Activated CD4-positive, alpha-beta T cell treated with anti-CD3 and anti-CD28 coated beads for 36 hours (primary cell): Measurements from ENCODE around the gene C6orf89. TPM values are rescaled to one million over a fixed set of nuclear protein-coding genes. Genes with fewer than 3 reads are reported as not detected.
"Not testable (repeated sequence)": the region's sequence is repeated elsewhere in the genome, so short reads cannot be mapped to it uniquely, and the experiment has no call there.

Source experiments
- ATAC-seq: fragments of 200-7000 bp; cut with Tn5 transposase; one replicate; pipeline ENCODE4 v1.10.0; 2021; ENCODE audit warnings: mild to moderate bottlenecking, moderate library complexity
- CTCF ChIA-PET: fragments of 350-600 bp; sonication (Branson Sonifier 250); formaldehyde crosslinking; loops from one replicate; lab custom pipeline; 2021; ENCODE audit warnings: antibody characterized with exemption; lab: Charles Lee
- POLR2A ChIA-PET: fragments of 350-600 bp; sonication (Branson Sonifier 250); formaldehyde crosslinking; loops from one replicate; lab custom pipeline; 2021; ENCODE audit warnings: antibody characterized with exemption, inconsistent platforms; lab: Charles Lee
- DNase-seq: peaks from one replicate; pipeline ENCODE4 v3.0.0-alpha.2; 2020
- H3K27ac Mint-ChIP-seq: one replicate; pipeline ENCODE4 v1.8.0; 2021; ENCODE audit warnings: mixed read lengths
- H3K27me3 Mint-ChIP-seq: one replicate; pipeline ENCODE4 v1.8.0; 2021; ENCODE audit warnings: mixed read lengths
- H3K36me3 Mint-ChIP-seq: one replicate; pipeline ENCODE4 v1.8.0; 2021; ENCODE audit warnings: low read depth, mixed read lengths
- H3K4me1 Mint-ChIP-seq: one replicate; pipeline ENCODE4 v1.8.0; 2021; ENCODE audit warnings: mixed read lengths
- H3K4me3 Mint-ChIP-seq: one replicate; pipeline ENCODE4 v1.8.0; 2021; ENCODE audit warnings: mild to moderate bottlenecking, moderate library complexity, mixed read lengths
- H3K9me3 Mint-ChIP-seq: one replicate; pipeline ENCODE4 v1.8.0; 2021; ENCODE audit warnings: low read depth, mixed read lengths
- intact Hi-C, 2 experiments: fragments of 100-400 bp; cut with DNase I in 1 of 2; cut with micrococcal nuclease in 1 of 2; formaldehyde crosslinking; loops; one replicate each; pipeline versions ENCODE4 v1.14.2 to v1.15.1; 2022 to 2024; cut with DNase I, micrococcal nuclease
- total RNA-seq, 2 experiments: library from RNA; stranded (reverse); gene quantifications; one replicate each; pipeline ENCODE4 v1.2.3, GENCODE V29; 2021

Gene C6orf89
- total RNA-seq, 2 experiments from 2014 or later: 29.5 to 36.2 TPM

GRCh38 chr6:36933519-36933918, 47.8 kb downstream of the C6orf89 start:
- ChIA-PET CTCF (interaction anchor here (0.6 to 1.5 kb wide), 3 partner anchors 22 to 85 kb away, joined by 3 to 6 read pairs (median 3); no protein-coding TSS in a partner anchor), POLR2A (interaction anchor here (0.5 to 0.6 kb wide), 2 partner anchors 29 to 272 kb away, joined by 3 to 4 read pairs; no protein-coding TSS in a partner anchor)
- Mint-ChIP-seq H3K9me3 (no peaks in the 10 kb centered on the region), H3K4me3 (no peak overlapping the region), H3K27ac (no peak overlapping the region), H3K27me3 (no peaks in the 10 kb centered on the region), H3K4me1 (no peaks in the 10 kb centered on the region), H3K36me3 (no peaks in the 10 kb centered on the region)
- intact Hi-C loops: no loop called here
- no peak for ATAC-seq
- no peak for DNase-seq

DNA sequence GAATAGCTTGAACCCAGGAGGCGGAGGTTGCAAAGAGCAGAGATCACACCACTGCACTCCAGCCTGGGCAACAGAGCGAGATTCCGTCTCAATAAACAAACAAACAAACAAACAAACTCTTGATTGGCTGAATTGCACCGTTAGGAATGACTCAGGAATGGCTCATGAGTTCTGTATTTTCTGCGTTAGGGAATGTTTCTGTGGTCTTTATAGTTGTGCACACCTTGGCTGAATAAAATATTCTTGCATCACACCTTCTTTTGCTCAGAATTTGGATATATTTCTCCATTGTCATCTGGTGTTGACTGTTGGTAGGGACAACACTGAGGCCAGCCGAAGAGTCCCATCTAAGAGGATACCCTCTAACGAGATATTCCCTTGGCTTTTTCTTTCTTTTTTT, 49.1 kb downstream of the C6orf89 start:
- Mint-ChIP-seq H3K4me1 (no peaks in the 10 kb centered on the region), H3K36me3 (no peaks in the 10 kb centered on the region), H3K9me3 (no peaks in the 10 kb centered on the region), H3K27me3 (peaks cover 3% of the 10 kb centered on the region), H3K27ac (no peak overlapping the region), H3K4me3 (no peak overlapping the region)
- ChIA-PET POLR2A (no interaction called here), CTCF (no interaction called here)
- no peak for ATAC-seq
- no peak for DNase-seq
- intact Hi-C loops: no loop called here

- ATAC-seq (no peak), DNase-seq (no peak)
- H3K36me3 Mint-ChIP-seq: no peaks in the 10 kb centered on the region
- no peaks in the 10 kb centered on the region for H3K9me3 Mint-ChIP-seq
- peaks cover 3% of the 10 kb centered on the region for H3K27me3 Mint-ChIP-seq
- POLR2A ChIA-PET: interaction anchor here (0.5 to 0.6 kb wide), 2 partner anchors 161 to 357 kb away, joined by 6 to 9 read pairs; no protein-coding TSS in a partner anchor
- H3K4me1 Mint-ChIP-seq: no peaks in the 10 kb centered on the region
- no peak overlapping the region for H3K4me3 Mint-ChIP-seq
- intact Hi-C loops: no loop called here
- H3K27ac Mint-ChIP-seq: no peak overlapping the region
- CTCF ChIA-PET: no interaction called here
Measured at GRCh38 chr6:36936824-36937223, 51.1 kb downstream of the C6orf89 start.

GRCh38 chr6:36937896-36938295, 52.1 kb downstream of the C6orf89 start:
- ChIA-PET CTCF (interaction anchor here (0.9 kb wide), 1 partner anchor 389 kb away, joined by 5 read pairs; no protein-coding TSS in a partner anchor), POLR2A (no interaction called here)
- DNase-seq: no peak
- H3K27ac Mint-ChIP-seq: no peak overlapping the region
- intact Hi-C loops: no loop called here
- peaks cover 3% of the 10 kb centered on the region for H3K27me3 Mint-ChIP-seq
- H3K4me1 Mint-ChIP-seq: no peaks in the 10 kb centered on the region
- no peaks in the 10 kb centered on the region for H3K9me3 Mint-ChIP-seq
- H3K36me3 Mint-ChIP-seq: no peaks in the 10 kb centered on the region
- no peak overlapping the region for H3K4me3 Mint-ChIP-seq
- no peak for ATAC-seq

DNA sequence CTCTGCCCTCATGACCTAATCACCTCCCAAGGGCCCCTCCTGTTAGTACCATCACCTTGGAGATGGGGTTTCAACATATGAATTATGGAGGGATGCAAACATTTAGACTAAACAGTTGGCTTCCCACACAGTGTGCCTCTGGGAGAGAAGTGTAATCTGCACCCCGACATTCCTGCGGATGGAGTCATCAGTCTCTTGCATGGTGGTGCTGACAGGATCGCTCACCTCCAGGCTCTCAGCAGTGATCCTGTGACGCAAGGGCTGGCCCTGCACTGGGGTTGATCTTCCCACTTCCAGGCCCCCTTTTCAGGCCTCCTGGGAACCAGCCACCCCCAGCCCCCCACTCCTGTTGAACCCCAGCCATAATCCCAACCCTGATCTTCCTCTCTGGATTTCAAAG, 52.8 kb downstream of the C6orf89 start:
- DNase-seq: no peak
- no peak overlapping the region for H3K27ac Mint-ChIP-seq
- CTCF ChIA-PET: interaction anchor here (0.6 kb wide), 1 partner anchor 418 kb away, joined by 4 read pairs; no protein-coding TSS in a partner anchor
- no peaks in the 10 kb centered on the region for H3K9me3 Mint-ChIP-seq
- no peaks in the 10 kb centered on the region for H3K4me1 Mint-ChIP-seq
- no peaks in the 10 kb centered on the region for H3K36me3 Mint-ChIP-seq
- peaks cover 3% of the 10 kb centered on the region for H3K27me3 Mint-ChIP-seq
- intact Hi-C loops: no loop called here
- POLR2A ChIA-PET: no interaction called here
- no peak for ATAC-seq
- H3K4me3 Mint-ChIP-seq: no peak overlapping the region

GRCh38 chr6:36939005-36939404, 53.3 kb downstream of the C6orf89 start:
- ATAC-seq, POLR2A ChIA-PET, intact Hi-C loops, H3K27me3 Mint-ChIP-seq, H3K9me3 Mint-ChIP-seq, H3K4me1 Mint-ChIP-seq, H3K36me3 Mint-ChIP-seq, DNase-seq, H3K4me3 Mint-ChIP-seq, H3K27ac Mint-ChIP-seq: not testable (repeated sequence)
- CTCF ChIA-PET: interaction anchor here (0.6 kb wide), 1 partner anchor 419 kb away, joined by 4 read pairs; no protein-coding TSS in a partner anchor

DNA sequence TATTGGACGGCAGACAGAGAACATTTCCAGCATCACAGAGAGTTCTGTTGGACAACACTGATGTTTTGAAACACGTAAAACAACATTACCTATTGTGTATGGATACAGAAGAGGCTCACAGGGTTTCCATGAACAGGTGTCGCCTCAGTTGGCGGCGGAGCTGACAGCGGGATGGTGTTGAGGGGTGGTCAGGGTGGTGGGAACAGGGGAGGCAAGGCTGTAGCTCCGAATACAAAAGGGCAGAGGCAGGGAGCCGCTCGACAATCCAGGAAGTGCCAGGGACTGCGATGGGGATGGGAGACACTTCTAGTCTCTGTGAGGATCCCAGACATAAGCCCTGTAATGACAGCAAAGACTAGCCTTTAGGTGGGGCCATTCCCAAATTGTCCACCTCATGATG, 54.3 kb downstream of the C6orf89 start:
- POLR2A ChIA-PET: no interaction called here
- H3K36me3 Mint-ChIP-seq: no peaks in the 10 kb centered on the region
- no peak overlapping the region for H3K27ac Mint-ChIP-seq
- no peak for DNase-seq
- peaks cover 4% of the 10 kb centered on the region for H3K4me1 Mint-ChIP-seq
- no peaks in the 10 kb centered on the region for H3K9me3 Mint-ChIP-seq
- CTCF ChIA-PET: no interaction called here
- ATAC-seq: no peak
- intact Hi-C loops: no loop called here
- H3K4me3 Mint-ChIP-seq: no peak overlapping the region
- peaks cover 3% of the 10 kb centered on the region for H3K27me3 Mint-ChIP-seq

- H3K27ac Mint-ChIP-seq, ATAC-seq, DNase-seq, H3K9me3 Mint-ChIP-seq, H3K4me3 Mint-ChIP-seq, CTCF ChIA-PET, POLR2A ChIA-PET, H3K27me3 Mint-ChIP-seq, H3K36me3 Mint-ChIP-seq, H3K4me1 Mint-ChIP-seq, intact Hi-C loops: not testable (repeated sequence)
Measured at GRCh38 chr6:36941561-36941960, 55.8 kb downstream of the C6orf89 start.

GRCh38 chr6:36942329-36942728, 56.6 kb downstream of the C6orf89 start:
- intact Hi-C loops, CTCF ChIA-PET, H3K27ac Mint-ChIP-seq, H3K9me3 Mint-ChIP-seq, H3K36me3 Mint-ChIP-seq, DNase-seq, H3K4me1 Mint-ChIP-seq, POLR2A ChIA-PET, H3K27me3 Mint-ChIP-seq, H3K4me3 Mint-ChIP-seq, ATAC-seq: not testable (repeated sequence)

GRCh38 chr6:36944650-36945049, 58.9 kb downstream of the C6orf89 start:
- Mint-ChIP-seq H3K9me3 (no peaks in the 10 kb centered on the region), H3K27me3 (peaks cover under 1% of the 10 kb centered on the region), H3K27ac (no peak overlapping the region), H3K4me1 (peaks cover 28% of the 10 kb centered on the region), H3K4me3 (no peak overlapping the region), H3K36me3 (no peaks in the 10 kb centered on the region)
- ChIA-PET POLR2A (no interaction called here), CTCF (interaction anchor here (0.6 to 1.5 kb wide), 2 partner anchors 71 to 177 kb away, joined by 3 read pairs; no protein-coding TSS in a partner anchor)
- DNase-seq (no peak), ATAC-seq (no peak)
- intact Hi-C loops: no loop called here

- Mint-ChIP-seq H3K4me3 (no peak overlapping the region), H3K4me1 (peaks cover 34% of the 10 kb centered on the region), H3K36me3 (no peaks in the 10 kb centered on the region), H3K9me3 (no peaks in the 10 kb centered on the region), H3K27ac (no peak overlapping the region), H3K27me3 (no peaks in the 10 kb centered on the region)
- ATAC-seq (no peak), DNase-seq (no peak)
- intact Hi-C loops: no loop called here
- ChIA-PET CTCF (interaction anchor here (1.5 kb wide), 1 partner anchor 72 kb away, joined by 3 read pairs; no protein-coding TSS in a partner anchor), POLR2A (no interaction called here)
Measured at GRCh38 chr6:36945301-36945700, 59.5 kb downstream of the C6orf89 start.

DNA sequence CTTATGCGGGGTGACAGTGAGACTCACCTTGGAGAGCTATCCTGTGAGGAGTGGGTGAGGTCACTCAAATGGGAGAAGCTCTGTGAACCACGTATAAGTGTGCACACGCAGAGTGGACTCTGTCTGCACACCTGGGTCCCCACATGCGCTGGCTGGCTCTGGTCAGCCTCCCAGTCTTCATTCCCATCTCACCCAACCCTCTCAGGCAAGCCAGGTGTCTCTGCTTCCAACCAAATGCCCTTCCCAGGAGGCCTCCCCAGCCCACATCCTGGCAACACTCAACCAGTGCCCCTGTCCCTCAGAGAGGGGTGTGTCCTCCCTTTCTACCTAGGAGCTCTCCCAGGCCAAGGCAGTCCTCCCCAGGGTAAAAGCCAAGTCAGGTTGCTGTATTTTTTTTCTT, 60.8 kb downstream of the C6orf89 start:
- CTCF ChIA-PET: interaction anchor here (0.6 to 1.1 kb wide), 5 partner anchors 8 to 187 kb away, joined by 3 read pairs; partner anchors contain the start of gene PI16
- intact Hi-C loops: loop anchor here in 1 of 2 experiments (1.0 kb wide), 1 partner anchor 19 kb away; no protein-coding TSS in a partner anchor
- Mint-ChIP-seq H3K9me3 (no peaks in the 10 kb centered on the region), H3K4me1 (peaks cover 34% of the 10 kb centered on the region), H3K27ac (no peak overlapping the region), H3K4me3 (no peak overlapping the region), H3K36me3 (no peaks in the 10 kb centered on the region), H3K27me3 (no peaks in the 10 kb centered on the region)
- DNase-seq: no peak
- POLR2A ChIA-PET: no interaction called here
- ATAC-seq: no peak
